HepG2 (cell line): ENCODE results near the gene FAM24A. TPM values are rescaled to one million over a fixed set of nuclear protein-coding genes. Genes with fewer than 3 reads are reported as not detected.

Experiments used
- HIVEP1 ChIP-seq: sonication (generic); formaldehyde crosslinking; IDR thresholded peaks from 2 replicates; pipeline ENCODE4 v1.4.0; 2020; ENCODE audit warnings: mild to moderate bottlenecking, missing genetic modification reagents
- KAT7 ChIP-seq: IDR thresholded peaks from 2 replicates; pipeline ENCODE4 v1.6.1; 2018; ENCODE audit warnings: borderline replicate concordance, missing compliant biosample characterization
- MAFF ChIP-seq: IDR thresholded peaks from 2 replicates; pipeline ENCODE4 v1.6.1; 2011; ENCODE audit warnings: low read depth, low read length, improper control_type of control experiment
- MATR3 ChIP-seq: sonication (generic); formaldehyde crosslinking; IDR thresholded peaks from 2 replicates; pipeline ENCODE4 v1.4.0; 2020; ENCODE audit warnings: missing genetic modification reagents
- PITX1 ChIP-seq: sonication (generic); formaldehyde crosslinking; IDR thresholded peaks from 2 replicates; pipeline ENCODE4 v1.5.1; 2020; ENCODE audit warnings: mild to moderate bottlenecking, missing genetic modification reagents
- THYN1 ChIP-seq: sonication (generic); formaldehyde crosslinking; IDR thresholded peaks from 2 replicates; pipeline ENCODE4 v1.8.1; 2023; ENCODE audit warnings: low read depth, mild to moderate bottlenecking, moderate library complexity, missing genetic modification reagents, borderline replicate concordance
- U2AF1 ChIP-seq: fragments of 200-400 bp; formaldehyde crosslinking; optimal IDR thresholded peaks from 2 replicates; pipeline ENCODE3; 2017; ENCODE audit warnings: mild to moderate bottlenecking, low read depth, low read length
- YEATS2 ChIP-seq: sonication (generic); formaldehyde crosslinking; IDR thresholded peaks from 2 replicates; pipeline ENCODE4 v1.4.0; 2020; ENCODE audit warnings: missing genetic modification reagents, borderline replicate concordance
- ZNF576 ChIP-seq: sonication (generic); formaldehyde crosslinking; IDR thresholded peaks from 2 replicates; pipeline ENCODE4 v1.4.0; 2020; ENCODE audit warnings: mild to moderate bottlenecking, missing genetic modification reagents
- ZNF713 ChIP-seq: sonication (generic); formaldehyde crosslinking; IDR thresholded peaks from 2 replicates; pipeline ENCODE4 v1.4.0; 2020; ENCODE audit warnings: mild to moderate bottlenecking, missing genetic modification reagents
- ZNF724P ChIP-seq: sonication (generic); formaldehyde crosslinking; IDR thresholded peaks from 2 replicates; pipeline ENCODE4 v1.8.0; 2022; ENCODE audit warnings: missing genetic modification reagents, borderline replicate concordance
- polyA plus RNA-seq, 8 experiments: library from polyadenylated mRNA; depleted of rRNA in 3 of 8; stranded (reverse) in 7 of 8; unstranded in 1 of 8; fragments of >200 nt; fragmentation: Illumina TruSeq in 4 of 8; extraction: Trizol in 4 of 8; gene quantifications; 2 replicates each; pipeline versions ENCODE4 v1.2.1 to v1.2.3, GENCODE V29; 2011 to 2016; ENCODE audit warnings: low read depth in 4 of 8, missing spikeins in 1 of 8, mixed read lengths in 1 of 8; ENCODE audit not compliant: insufficient read depth in 1 of 8
- total RNA-seq, 5 experiments: library from RNA; depleted of rRNA; stranded (reverse); fragments of >200 nt; fragmentation: Illumina TruSeq; extraction: Trizol; gene quantifications; 2 replicates each; pipeline ENCODE4 v1.2.3, GENCODE V29; 2016; ENCODE audit warnings: low read depth in 1 of 5
- TF ChIP-seq, protein P1 (sequence below): sonication (generic); formaldehyde crosslinking; IDR thresholded peaks from 2 replicates; pipeline ENCODE4 v1.5.1; 2020; ENCODE audit warnings: mild to moderate bottlenecking, missing genetic modification reagents, moderate library complexity
- TF ChIP-seq, protein P2 (sequence below): sonication (generic); formaldehyde crosslinking; IDR thresholded peaks from 2 replicates; pipeline ENCODE4 v1.4.0; 2020; ENCODE audit warnings: missing genetic modification reagents
- TF ChIP-seq, protein P3 (sequence below): sonication (generic); formaldehyde crosslinking; IDR thresholded peaks from 2 replicates; pipeline ENCODE4 v1.4.0; 2020; ENCODE audit warnings: missing genetic modification reagents, borderline replicate concordance
- TF ChIP-seq, protein P4 (sequence below): sonication (generic); formaldehyde crosslinking; IDR thresholded peaks from 2 replicates; pipeline ENCODE4 v1.4.0; 2020; ENCODE audit warnings: missing genetic modification reagents, low read depth, mild to moderate bottlenecking, borderline replicate concordance
- TF ChIP-seq, protein P5 (sequence below): IDR thresholded peaks from 2 replicates; pipeline ENCODE4 v1.6.1; 2016; ENCODE audit warnings: missing compliant biosample characterization, missing genetic modification reagents, borderline replicate concordance

Gene FAM24A
- total and polyA plus RNA-seq, 2 of the 13 experiments (the other 11 are each of a cell fraction or from before 2014, with no cell fraction given), result not detected

DNA sequence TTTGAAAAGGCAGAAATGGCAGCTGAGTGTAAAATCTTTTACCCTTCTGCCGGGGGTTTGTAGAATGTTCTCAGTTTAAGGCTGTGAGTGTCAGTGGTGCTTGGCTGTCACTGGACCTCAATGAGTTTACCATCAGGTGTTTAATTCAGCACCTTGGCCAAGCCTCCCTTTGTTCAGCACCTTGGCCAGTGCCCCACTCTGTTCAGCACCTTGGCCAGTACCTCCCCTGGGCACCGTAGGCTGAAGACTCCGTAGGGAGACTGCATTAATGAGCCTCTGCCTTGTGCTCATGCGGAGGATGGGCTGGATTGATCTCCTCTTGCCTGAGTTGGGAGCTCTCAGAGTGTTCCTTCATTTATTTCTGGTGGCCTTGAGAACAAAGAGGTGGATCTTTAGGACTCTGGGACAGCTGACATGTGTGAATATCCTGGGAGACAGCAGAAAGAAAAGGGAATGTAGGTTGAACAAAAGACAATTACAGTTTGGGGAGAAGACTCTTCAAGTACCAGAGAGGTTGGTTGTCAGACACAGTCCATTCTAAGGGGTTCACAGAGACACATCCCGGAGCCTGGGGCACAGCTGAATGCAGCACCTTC, 1.6 kb downstream of the FAM24A start (continued):
- TF ChIP-seq MATR3 (no peak), ZNF713 (CRISPR knock-in tag) (0 out of 2 replicates have a peak, but pooled peaks have one; percentile 93), ZNF576 (peak; percentile 92; the same call in 1 of the 2 replicates), ZNF724P (CRISPR knock-in tag) (peak; percentile 99), KAT7 (CRISPR knock-in tag) (peak; percentile 95; the same call in 1 of the 2 replicates), YEATS2 (CRISPR knock-in tag) (peak; percentile 98), U2AF1 (no peak), PITX1 (CRISPR knock-in tag) (peak; percentile 98), THYN1 (CRISPR knock-in tag) (peak; percentile 91; the same call in 1 of the 2 replicates), HIVEP1 (CRISPR knock-in tag) (peak; percentile 96), MAFF (no peak)
- TF ChIP-seq, protein P1, sequence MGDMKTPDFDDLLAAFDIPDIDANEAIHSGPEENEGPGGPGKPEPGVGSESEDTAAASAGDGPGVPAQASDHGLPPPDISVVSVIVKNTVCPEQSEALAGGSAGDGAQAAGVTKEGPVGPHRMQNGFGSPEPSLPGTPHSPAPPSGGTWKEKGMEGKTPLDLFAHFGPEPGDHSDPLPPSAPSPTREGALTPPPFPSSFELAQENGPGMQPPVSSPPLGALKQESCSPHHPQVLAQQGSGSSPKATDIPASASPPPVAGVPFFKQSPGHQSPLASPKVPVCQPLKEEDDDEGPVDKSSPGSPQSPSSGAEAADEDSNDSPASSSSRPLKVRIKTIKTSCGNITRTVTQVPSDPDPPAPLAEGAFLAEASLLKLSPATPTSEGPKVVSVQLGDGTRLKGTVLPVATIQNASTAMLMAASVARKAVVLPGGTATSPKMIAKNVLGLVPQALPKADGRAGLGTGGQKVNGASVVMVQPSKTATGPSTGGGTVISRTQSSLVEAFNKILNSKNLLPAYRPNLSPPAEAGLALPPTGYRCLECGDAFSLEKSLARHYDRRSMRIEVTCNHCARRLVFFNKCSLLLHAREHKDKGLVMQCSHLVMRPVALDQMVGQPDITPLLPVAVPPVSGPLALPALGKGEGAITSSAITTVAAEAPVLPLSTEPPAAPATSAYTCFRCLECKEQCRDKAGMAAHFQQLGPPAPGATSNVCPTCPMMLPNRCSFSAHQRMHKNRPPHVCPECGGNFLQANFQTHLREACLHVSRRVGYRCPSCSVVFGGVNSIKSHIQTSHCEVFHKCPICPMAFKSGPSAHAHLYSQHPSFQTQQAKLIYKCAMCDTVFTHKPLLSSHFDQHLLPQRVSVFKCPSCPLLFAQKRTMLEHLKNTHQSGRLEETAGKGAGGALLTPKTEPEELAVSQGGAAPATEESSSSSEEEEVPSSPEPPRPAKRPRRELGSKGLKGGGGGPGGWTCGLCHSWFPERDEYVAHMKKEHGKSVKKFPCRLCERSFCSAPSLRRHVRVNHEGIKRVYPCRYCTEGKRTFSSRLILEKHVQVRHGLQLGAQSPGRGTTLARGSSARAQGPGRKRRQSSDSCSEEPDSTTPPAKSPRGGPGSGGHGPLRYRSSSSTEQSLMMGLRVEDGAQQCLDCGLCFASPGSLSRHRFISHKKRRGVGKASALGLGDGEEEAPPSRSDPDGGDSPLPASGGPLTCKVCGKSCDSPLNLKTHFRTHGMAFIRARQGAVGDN (CRISPR knock-in tag), result peak; percentile 19; the same call in 1 of the 2 replicates
- TF ChIP-seq, protein P2, sequence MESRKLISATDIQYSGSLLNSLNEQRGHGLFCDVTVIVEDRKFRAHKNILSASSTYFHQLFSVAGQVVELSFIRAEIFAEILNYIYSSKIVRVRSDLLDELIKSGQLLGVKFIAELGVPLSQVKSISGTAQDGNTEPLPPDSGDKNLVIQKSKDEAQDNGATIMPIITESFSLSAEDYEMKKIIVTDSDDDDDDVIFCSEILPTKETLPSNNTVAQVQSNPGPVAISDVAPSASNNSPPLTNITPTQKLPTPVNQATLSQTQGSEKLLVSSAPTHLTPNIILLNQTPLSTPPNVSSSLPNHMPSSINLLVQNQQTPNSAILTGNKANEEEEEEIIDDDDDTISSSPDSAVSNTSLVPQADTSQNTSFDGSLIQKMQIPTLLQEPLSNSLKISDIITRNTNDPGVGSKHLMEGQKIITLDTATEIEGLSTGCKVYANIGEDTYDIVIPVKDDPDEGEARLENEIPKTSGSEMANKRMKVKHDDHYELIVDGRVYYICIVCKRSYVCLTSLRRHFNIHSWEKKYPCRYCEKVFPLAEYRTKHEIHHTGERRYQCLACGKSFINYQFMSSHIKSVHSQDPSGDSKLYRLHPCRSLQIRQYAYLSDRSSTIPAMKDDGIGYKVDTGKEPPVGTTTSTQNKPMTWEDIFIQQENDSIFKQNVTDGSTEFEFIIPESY (CRISPR knock-in tag), result peak; percentile 89; the same call in 1 of the 2 replicates
- TF ChIP-seq, protein P3, sequence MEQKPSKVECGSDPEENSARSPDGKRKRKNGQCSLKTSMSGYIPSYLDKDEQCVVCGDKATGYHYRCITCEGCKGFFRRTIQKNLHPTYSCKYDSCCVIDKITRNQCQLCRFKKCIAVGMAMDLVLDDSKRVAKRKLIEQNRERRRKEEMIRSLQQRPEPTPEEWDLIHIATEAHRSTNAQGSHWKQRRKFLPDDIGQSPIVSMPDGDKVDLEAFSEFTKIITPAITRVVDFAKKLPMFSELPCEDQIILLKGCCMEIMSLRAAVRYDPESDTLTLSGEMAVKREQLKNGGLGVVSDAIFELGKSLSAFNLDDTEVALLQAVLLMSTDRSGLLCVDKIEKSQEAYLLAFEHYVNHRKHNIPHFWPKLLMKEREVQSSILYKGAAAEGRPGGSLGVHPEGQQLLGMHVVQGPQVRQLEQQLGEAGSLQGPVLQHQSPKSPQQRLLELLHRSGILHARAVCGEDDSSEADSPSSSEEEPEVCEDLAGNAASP (CRISPR knock-in tag), result peak; percentile 99
- TF ChIP-seq, protein P4, sequence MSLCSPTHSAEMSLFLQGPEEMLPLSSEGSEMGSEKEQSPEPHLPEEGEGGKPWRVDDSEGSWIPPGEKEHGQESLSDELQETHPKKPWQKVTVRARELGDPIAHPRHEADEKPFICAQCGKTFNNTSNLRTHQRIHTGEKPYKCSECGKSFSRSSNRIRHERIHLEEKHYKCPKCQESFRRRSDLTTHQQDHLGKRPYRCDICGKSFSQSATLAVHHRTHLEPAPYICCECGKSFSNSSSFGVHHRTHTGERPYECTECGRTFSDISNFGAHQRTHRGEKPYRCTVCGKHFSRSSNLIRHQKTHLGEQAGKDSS, result peak; percentile 100
- TF ChIP-seq, protein P5, sequence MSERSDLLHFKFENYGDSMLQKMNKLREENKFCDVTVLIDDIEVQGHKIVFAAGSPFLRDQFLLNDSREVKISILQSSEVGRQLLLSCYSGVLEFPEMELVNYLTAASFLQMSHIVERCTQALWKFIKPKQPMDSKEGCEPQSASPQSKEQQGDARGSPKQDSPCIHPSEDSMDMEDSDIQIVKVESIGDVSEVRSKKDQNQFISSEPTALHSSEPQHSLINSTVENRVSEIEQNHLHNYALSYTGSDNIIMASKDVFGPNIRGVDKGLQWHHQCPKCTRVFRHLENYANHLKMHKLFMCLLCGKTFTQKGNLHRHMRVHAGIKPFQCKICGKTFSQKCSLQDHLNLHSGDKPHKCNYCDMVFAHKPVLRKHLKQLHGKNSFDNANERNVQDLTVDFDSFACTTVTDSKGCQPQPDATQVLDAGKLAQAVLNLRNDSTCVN (CRISPR knock-in tag), result peak; percentile 99
